T-helper 2 cell treated with Interferon-gamma antibody and Interleukin-4, amounts not matched to agents 5 μg/mL and 100 μg/mL, for 36 hours (primary cell): ENCODE measurements around the gene IFIH1.

ENCODE experiments used
- DNase-seq: peaks from one replicate; pipeline ENCODE4 v3.0.0; 2021; ENCODE audit warnings: low spot score
- H3K27ac Mint-ChIP-seq: one replicate; pipeline ENCODE4 v1.8.0; 2021; ENCODE audit warnings: mild to moderate bottlenecking, mixed read lengths
- H3K27me3 Mint-ChIP-seq: one replicate; pipeline ENCODE4 v1.8.0; 2021; ENCODE audit warnings: low read depth, mixed read lengths
- H3K36me3 Mint-ChIP-seq: one replicate; pipeline ENCODE4 v1.8.0; 2021; ENCODE audit warnings: low read depth, mixed read lengths
- H3K4me1 Mint-ChIP-seq: one replicate; pipeline ENCODE4 v1.8.0; 2021; ENCODE audit warnings: low read depth, mixed read lengths
- H3K4me3 Mint-ChIP-seq: one replicate; pipeline ENCODE4 v1.8.0; 2022; ENCODE audit warnings: mild to moderate bottlenecking, moderate library complexity, mixed read lengths
- H3K9me3 Mint-ChIP-seq: one replicate; pipeline ENCODE4 v1.8.0; 2021; ENCODE audit warnings: mixed read lengths

IFIH1 gene

DNA sequence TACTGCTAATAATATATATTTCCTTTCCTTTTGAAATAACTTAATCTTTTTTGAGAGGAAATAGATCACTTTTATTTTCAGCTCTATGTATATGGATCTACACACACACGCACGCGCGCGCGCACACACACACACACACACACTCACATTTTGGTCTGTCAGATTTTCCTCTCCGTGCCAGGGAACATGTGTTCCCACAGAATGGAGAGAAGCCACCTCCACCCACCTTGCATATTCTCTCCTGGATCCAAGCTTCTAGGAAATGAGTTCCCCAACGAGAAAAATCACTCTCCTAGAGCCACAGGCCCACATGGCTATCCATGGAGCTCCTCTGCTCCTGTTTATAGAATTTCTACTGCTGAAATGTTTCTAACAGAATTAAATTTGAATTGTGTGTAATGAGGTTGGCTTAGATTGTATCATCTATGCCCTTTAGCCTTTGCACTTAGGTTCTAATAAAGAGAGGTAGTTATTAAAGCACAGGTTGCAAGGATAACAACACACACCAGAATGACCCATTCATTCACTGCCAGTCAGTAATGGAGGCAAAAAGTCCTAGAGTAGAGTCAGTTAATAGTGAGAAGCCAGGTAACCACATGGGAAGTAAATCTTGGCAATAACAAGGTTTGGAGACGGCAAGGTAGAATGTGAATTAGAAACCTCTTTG is 19.7 kb downstream of the IFIH1 start:
- no peak overlapping the region for H3K4me3 Mint-ChIP-seq
- H3K36me3 Mint-ChIP-seq = no peaks in the 10 kb centered on the region
- H3K4me1 Mint-ChIP-seq = peaks cover 2% of the 10 kb centered on the region
- H3K27ac Mint-ChIP-seq = no peak overlapping the region
- no peak for DNase-seq
- H3K27me3 Mint-ChIP-seq = no peaks in the 10 kb centered on the region
- H3K9me3 Mint-ChIP-seq = no peaks in the 10 kb centered on the region

DNA sequence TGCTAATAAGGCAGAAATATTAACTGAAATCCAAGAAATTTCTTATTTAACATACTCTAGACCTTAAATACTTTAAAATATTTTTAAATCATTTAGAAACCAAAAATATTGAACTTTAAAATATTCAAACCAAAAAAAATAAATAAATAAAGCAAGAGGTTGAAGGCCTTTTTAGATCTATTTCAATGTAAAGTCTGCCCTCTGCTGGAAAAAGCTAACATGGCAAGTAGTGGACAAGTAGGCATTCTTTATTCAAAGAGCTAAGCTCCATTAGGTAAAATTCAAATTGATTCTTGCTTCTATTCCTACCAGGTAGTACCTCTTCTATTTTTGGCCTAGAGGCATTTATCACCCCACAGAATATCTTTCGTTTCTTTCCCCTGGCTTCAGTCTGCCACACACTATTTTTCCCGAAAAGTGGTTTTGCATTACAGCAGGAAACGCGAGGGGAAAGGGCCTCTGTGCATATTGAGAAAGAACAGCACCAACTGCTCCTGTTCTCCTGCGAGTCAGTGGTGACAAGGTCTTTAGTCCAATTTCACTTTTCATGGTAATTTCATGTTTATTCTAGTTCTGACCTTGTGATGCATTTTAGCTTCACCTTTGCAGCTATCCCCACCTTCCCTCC is 20.4 kb downstream of the IFIH1 start:
- Mint-ChIP-seq H3K36me3 (no peaks in the 10 kb centered on the region), H3K9me3 (no peaks in the 10 kb centered on the region), H3K27me3 (no peaks in the 10 kb centered on the region), H3K4me3 (no peak overlapping the region), H3K4me1 (peaks cover 2% of the 10 kb centered on the region), H3K27ac (no peak overlapping the region)
- DNase-seq = peak; percentile 24

DNA sequence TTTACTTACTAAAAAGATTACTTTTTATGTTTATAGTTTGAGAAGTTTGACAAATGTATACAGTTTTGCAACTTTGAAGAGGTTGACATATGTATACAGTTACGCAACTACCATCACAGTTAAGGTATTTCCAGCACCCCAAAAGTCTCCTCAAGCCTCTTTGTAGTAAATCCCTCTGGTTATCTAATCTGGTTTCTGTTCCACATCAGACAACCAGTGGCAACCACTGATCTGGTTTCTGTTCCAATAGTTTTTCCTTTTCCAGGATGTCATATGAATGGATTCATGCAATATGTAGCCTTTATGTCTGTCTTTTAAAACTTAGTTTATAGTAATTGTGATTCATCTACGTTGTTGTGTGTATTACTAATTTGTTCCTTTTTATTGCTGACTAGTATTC is 23.5 kb downstream of the IFIH1 start:
- Mint-ChIP-seq H3K27me3 (no peaks in the 10 kb centered on the region), H3K36me3 (peaks cover 4% of the 10 kb centered on the region), H3K27ac (no peak overlapping the region), H3K4me3 (no peak overlapping the region), H3K9me3 (no peaks in the 10 kb centered on the region), H3K4me1 (peaks cover 2% of the 10 kb centered on the region)
- no peak for DNase-seq

DNA sequence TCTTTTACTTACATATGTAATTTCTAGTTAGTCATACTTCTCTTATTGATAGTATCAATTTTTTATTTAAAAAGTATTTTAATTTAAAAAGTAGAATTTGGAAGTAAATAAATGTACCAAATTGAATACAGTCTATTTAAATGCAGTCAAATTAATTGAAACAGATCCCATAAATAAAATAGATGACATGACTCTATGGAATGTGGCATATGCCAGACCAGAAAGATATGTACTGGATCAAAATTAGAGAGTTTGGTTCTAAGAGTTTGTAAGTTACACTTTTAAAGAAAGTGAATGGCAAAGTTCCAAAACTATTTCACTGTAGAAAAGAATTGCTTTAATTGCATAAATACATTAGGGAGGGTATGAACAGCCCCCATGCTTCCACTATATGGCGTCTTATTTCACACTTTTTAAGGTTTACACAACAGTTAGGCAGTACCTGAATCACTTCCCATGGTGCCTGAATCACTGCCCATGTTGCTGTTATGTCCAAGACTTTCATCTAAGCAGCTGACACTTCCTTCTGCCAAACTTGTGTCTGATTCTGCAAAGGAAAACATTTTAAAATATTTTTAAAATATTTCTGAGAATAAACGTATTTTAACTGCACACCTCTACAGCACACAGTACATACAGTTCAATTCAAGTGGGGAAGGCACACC is 25.2 kb downstream of the IFIH1 start:
- H3K4me1 Mint-ChIP-seq = peaks cover 2% of the 10 kb centered on the region
- no peaks in the 10 kb centered on the region for H3K27me3 Mint-ChIP-seq
- H3K27ac Mint-ChIP-seq = no peak overlapping the region
- no peak for DNase-seq
- no peak overlapping the region for H3K4me3 Mint-ChIP-seq
- H3K9me3 Mint-ChIP-seq = no peaks in the 10 kb centered on the region
- H3K36me3 Mint-ChIP-seq = peaks cover 6% of the 10 kb centered on the region

DNA sequence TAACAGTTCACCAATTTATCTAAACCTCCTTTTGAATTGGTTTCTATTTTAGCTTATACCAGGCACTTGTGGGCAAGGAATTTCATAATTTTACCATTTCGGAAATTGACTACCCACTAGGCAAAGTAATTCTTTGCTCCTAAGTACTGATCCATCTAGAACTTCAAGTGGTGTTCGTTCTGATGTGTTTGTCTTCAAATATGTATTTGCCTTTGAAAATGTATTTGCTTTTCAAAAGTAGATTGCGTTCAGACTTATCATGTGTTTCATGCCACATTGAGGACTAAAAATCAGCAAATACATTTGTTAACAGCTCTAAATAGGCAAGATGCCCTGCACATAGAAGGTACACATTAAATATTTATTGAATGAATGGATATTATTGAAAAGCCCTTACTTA is 26.7 kb downstream of the IFIH1 start:
- H3K27ac Mint-ChIP-seq = no peak overlapping the region
- H3K4me3 Mint-ChIP-seq = no peak overlapping the region
- no peaks in the 10 kb centered on the region for H3K9me3 Mint-ChIP-seq
- H3K36me3 Mint-ChIP-seq = peaks cover 12% of the 10 kb centered on the region
- no peaks in the 10 kb centered on the region for H3K27me3 Mint-ChIP-seq
- H3K4me1 Mint-ChIP-seq = peaks cover 1% of the 10 kb centered on the region
- no peak for DNase-seq

DNA sequence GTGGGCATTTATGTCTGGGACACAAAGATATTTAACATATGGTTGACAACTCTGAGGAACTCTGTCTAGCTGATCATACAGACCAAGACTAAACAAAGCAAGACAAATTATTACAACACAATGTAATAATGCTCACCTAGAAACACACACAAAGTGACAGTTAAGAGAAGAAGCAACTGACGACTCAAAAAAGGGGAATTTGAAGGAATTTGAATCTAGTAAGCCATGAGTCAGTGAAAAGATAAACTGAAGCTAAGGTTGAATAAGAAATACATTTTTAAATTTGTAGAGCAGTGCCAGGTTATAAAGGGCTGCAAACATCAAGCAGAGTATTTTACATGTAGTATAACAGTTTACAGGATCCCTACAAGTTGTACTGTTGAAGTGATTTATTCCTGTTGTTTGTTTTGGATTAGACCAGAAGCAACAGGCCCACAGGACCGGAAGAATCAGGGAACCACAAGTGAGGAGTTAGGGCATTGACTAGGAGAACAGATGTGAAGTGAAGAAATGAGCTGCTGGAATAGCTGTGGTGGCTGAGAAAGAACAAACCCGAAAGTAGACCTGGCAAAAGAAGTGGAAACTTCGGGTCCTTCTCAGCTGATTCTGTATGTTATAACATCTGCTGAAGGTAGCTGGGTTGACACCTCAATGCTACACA is 35.6 kb downstream of the IFIH1 start:
- Mint-ChIP-seq H3K4me1 (no peaks in the 10 kb centered on the region), H3K27me3 (no peaks in the 10 kb centered on the region), H3K36me3 (peaks cover 34% of the 10 kb centered on the region), H3K4me3 (no peak overlapping the region), H3K9me3 (no peaks in the 10 kb centered on the region), H3K27ac (no peak overlapping the region)
- DNase-seq = no peak

DNA sequence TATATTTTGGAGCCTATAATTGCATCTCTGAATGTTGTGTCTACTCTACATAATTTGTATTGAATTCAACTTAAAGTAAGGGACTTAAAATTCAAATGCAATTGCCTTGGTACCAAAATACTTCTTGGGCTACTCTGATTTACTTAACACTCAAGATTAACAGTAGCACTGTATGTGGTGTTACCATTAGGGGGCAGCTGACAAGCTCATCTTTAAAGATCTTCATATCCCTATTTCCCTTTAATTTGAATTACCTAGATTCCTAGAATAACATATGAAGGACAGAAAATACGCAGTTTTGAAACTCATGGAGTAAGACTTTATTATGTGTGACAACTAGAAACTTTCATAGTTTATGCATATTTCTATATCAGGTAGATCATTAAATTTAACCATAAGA is 37.8 kb downstream of the IFIH1 start:
- H3K4me1 Mint-ChIP-seq = peaks cover 7% of the 10 kb centered on the region
- no peaks in the 10 kb centered on the region for H3K27me3 Mint-ChIP-seq
- H3K4me3 Mint-ChIP-seq = no peak overlapping the region
- DNase-seq = no peak
- no peaks in the 10 kb centered on the region for H3K9me3 Mint-ChIP-seq
- peaks cover 40% of the 10 kb centered on the region for H3K36me3 Mint-ChIP-seq
- H3K27ac Mint-ChIP-seq = no peak overlapping the region

DNA sequence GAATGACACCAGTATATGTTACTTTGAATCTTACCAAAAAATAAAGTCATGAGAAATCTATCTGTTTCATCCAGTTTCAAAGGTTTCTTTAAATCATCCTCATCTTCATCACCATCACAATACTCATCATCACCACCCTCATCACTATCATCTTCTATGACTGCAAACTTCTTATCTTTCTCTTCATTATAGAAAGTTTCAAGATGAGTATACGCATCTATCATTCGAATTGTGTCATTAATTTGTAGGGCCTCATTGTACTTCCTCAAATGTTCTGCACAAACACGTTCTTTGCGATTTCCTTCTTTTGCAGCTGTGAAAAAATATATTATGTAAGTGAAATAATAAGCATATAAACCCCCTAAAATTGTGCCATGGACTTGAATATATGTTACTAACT is 41.1 kb downstream of the IFIH1 start:
- no peak for DNase-seq
- Mint-ChIP-seq H3K9me3 (no peaks in the 10 kb centered on the region), H3K36me3 (peaks cover 35% of the 10 kb centered on the region), H3K4me3 (no peak overlapping the region), H3K27ac (no peak overlapping the region), H3K4me1 (peaks cover 7% of the 10 kb centered on the region), H3K27me3 (no peaks in the 10 kb centered on the region)

DNA sequence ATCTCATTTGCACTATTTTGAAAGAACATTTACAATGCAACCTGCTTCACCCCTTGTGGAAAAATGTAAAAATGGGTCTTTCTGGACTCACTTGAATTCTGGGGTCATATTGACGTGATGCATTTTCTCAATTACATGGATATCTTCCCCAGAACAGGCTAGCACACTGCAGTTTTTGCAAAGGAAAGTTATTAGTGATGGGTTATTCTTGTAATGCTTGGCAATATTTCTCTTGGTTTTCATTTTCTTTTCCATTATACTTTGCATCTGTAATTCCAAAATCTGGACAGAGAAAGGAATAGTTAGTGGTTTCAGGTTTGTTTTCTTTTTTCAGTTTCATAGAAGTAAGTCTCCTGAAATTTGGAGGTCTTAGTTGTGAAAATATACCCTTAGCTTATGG is 50.5 kb downstream of the IFIH1 start:
- DNase-seq = no peak
- no peaks in the 10 kb centered on the region for H3K27me3 Mint-ChIP-seq
- H3K27ac Mint-ChIP-seq = no peak overlapping the region
- peaks cover 44% of the 10 kb centered on the region for H3K36me3 Mint-ChIP-seq
- no peak overlapping the region for H3K4me3 Mint-ChIP-seq
- no peaks in the 10 kb centered on the region for H3K4me1 Mint-ChIP-seq
- H3K9me3 Mint-ChIP-seq = no peaks in the 10 kb centered on the region

DNA sequence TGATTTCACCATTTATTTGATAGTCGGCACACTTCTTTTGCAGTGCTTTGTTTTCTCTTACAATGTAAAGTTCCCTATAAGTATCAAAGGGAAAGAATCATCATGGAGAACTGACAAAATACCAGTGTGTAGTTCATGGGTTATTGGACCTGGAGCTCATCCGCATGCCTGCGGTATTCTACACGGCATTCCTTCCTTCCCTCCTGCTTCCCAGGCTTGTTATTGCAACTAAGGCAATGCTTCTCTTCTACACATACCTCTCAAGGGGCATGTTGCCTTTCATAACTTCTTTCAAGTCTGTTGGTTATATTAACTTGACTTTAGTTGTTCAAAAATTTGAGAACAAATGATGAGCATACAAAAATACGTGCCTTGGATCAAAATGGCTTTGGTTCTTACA is 51.0 kb downstream of the IFIH1 start:
- peaks cover 41% of the 10 kb centered on the region for H3K36me3 Mint-ChIP-seq
- no peak overlapping the region for H3K27ac Mint-ChIP-seq
- H3K27me3 Mint-ChIP-seq = no peaks in the 10 kb centered on the region
- H3K9me3 Mint-ChIP-seq = no peaks in the 10 kb centered on the region
- H3K4me1 Mint-ChIP-seq = no peaks in the 10 kb centered on the region
- H3K4me3 Mint-ChIP-seq = no peak overlapping the region
- DNase-seq = no peak

DNA sequence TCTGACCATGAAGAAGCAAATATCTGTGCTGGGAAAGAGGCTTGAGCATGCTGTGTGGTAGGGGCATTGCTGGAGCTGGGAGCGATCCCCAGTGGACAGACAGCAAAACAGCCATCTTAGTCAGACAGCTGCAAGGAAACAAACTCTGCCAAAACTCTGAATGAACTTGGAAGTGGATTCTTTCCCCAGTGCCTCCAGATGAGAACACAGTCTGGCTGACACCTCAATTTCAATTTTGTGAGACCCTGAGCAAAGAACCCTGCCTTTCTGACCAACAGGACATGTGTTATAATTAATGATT is 52.1 kb downstream of the IFIH1 start:
- Mint-ChIP-seq H3K36me3 (peaks cover 31% of the 10 kb centered on the region), H3K27ac (no peak overlapping the region), H3K9me3 (no peaks in the 10 kb centered on the region), H3K4me3 (no peak overlapping the region), H3K27me3 (no peaks in the 10 kb centered on the region), H3K4me1 (peaks cover 6% of the 10 kb centered on the region)
- no peak for DNase-seq

DNA sequence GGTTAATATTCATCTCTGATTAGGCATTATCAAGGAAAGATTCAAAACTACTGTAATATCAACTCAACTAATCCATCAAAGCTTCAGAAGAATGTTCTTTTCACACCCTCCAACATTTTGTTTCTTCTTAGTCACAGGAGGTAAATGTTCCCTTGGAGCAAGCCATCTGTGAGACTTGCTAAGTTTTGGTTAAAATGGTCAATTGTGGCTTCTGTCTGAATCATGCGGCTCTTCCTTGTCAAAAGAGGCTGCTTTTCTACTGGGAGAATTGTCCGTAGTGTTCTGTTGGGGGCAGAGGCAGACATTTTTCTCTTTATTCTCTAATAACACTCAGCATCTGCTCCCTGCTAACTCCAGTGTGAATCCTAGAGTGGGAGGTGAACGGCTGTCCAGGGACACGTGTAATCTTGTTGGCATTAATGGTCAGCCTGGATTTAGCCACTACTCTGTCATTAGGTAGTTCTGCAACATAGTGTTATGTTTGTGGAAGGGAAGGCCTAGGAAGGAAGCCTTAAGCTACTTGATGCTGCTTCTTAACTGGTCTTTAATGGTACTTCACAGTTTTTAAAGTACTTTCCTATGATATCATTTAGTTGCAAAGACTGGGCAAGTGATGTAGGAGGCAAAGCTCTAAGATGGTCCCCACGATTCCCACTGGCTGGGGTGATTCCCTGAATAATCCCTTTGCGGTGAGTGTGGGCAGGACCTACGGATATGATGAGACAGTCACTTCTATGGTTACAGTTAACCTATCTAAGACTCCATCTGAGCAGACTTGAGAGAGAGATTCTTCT is 52.6 kb downstream of the IFIH1 start:
- peaks cover 11% of the 10 kb centered on the region for H3K4me1 Mint-ChIP-seq
- peaks cover 28% of the 10 kb centered on the region for H3K36me3 Mint-ChIP-seq
- no peak for DNase-seq
- no peak overlapping the region for H3K27ac Mint-ChIP-seq
- H3K4me3 Mint-ChIP-seq = no peak overlapping the region
- H3K27me3 Mint-ChIP-seq = no peaks in the 10 kb centered on the region
- no peaks in the 10 kb centered on the region for H3K9me3 Mint-ChIP-seq

DNA sequence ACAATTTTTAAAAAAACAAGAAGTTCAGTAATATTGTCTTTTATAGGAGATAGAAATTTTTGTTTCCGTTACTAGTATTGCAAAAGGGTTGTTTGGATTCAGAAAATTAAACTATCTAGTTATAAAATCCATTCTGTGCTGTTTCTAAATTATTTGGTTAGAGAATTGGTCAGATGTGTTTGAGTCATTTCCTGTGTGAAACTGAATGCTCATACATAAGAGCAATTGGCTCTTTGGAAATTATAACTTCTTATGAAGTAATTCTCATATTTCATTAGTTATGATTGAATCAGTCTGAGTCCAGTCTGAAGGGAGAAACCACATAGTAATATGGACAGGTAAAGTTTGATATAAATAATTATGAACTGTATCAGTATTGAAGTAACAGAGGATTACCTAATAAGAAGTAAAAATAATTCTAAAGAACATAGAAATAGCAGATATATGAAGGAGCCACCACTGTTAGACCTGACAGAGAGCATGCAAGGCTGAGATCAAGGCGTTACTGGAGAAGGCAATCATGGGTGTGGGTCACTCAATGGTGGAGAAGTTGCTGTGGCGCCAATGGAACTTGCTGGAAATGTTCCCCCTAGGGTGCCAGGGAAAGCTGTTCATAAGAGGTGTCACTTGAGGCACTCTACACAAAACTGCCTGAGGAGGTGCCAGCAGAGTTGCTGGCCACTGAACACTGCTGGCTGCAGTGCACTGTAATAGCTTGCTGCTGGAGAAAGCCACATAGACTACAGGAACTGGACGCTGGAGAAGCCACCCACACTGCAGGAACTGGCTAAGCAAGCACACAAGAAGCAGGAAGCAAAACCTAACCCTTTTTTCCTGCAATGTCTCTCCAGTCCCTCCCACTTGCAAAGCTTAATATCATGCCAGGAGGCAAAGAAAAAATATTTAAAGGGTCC is 57.2 kb downstream of the IFIH1 start:
- DNase-seq = no peak
- H3K27me3 Mint-ChIP-seq = peaks cover 16% of the 10 kb centered on the region
- no peaks in the 10 kb centered on the region for H3K9me3 Mint-ChIP-seq
- H3K4me1 Mint-ChIP-seq = peaks cover 11% of the 10 kb centered on the region
- H3K27ac Mint-ChIP-seq = peak overlapping the region; percentile 47
- peak overlapping the region; percentile 31 for H3K4me3 Mint-ChIP-seq
- H3K36me3 Mint-ChIP-seq = peaks cover 3% of the 10 kb centered on the region
